D721Med (cell line): Measurements from ENCODE around the gene KRTAP12-2.

Experiments used
- DNase-seq: peaks from one replicate; pipeline ENCODE4 v3.0.0; 2011; ENCODE audit warnings: low spot score; ENCODE audit not compliant: insufficient read length
- FAIRE-seq: peaks from 2 replicates; lab custom pipeline; 2011; peaks lifted over from hg19 to GRCh38; lab: Jason Lieb, UNC
- TF ChIP-seq, protein P1 (sequence below): IDR thresholded peaks from 2 replicates; pipeline ENCODE4 v1.5.1; 2012; ENCODE audit warnings: mild to moderate bottlenecking, control low read depth; ENCODE audit not compliant: insufficient read depth; ENCODE audit errors: missing control alignments

The KRTAP12-2 gene

DNA sequence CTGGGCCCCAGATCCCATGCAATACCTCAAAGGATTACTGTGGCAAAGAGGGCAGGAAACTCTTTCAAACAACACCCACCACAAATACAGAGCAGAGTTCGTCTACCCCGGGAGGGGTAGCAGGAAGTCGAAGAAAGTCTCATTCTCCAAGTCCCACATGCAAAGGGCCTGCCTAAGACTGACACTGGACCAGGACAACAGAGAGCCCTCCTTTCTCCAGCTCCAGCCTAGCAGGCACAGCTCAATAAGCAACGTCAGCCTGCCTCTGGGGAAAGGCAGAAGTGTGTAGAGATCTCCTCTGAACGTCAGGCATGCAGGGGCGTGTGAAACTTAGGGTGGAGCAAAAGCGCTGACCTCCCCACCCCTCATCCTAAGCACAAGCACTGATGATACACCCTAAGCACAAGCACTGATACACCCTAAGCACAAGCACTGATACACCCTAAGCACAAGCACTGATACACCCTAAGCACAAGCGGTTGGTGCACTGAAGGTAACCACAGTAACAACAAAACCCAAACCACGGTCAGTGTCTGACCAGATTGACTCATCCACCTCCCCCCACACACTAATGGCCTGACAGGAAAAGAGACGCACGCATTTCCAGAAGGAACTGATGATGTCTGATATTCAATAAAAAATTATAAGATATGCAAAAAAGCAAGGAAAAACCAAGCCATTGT, 7.7 kb downstream of the KRTAP12-2 start:
- TF ChIP-seq, protein P1, sequence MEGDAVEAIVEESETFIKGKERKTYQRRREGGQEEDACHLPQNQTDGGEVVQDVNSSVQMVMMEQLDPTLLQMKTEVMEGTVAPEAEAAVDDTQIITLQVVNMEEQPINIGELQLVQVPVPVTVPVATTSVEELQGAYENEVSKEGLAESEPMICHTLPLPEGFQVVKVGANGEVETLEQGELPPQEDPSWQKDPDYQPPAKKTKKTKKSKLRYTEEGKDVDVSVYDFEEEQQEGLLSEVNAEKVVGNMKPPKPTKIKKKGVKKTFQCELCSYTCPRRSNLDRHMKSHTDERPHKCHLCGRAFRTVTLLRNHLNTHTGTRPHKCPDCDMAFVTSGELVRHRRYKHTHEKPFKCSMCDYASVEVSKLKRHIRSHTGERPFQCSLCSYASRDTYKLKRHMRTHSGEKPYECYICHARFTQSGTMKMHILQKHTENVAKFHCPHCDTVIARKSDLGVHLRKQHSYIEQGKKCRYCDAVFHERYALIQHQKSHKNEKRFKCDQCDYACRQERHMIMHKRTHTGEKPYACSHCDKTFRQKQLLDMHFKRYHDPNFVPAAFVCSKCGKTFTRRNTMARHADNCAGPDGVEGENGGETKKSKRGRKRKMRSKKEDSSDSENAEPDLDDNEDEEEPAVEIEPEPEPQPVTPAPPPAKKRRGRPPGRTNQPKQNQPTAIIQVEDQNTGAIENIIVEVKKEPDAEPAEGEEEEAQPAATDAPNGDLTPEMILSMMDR, result no peak
- DNase-seq, result no peak
- FAIRE-seq, result no peak

DNA sequence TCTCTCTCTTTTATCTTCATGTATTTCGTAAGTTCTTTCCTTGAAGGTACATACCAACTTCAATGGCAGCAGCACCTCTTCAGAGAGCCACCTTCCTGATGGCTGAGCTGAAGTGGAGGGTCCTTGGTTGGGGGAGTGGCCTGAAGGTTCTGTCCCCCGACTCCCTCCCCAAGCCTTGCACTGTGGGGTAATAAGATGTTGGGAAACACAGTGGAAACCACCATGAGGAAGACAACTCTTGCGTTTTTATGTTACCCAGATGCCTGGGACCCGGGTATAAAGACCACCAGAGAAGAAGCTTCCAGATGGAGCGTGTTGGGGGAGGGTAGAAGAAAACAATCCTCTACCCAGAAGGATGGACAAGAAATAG, 8.2 kb downstream of the KRTAP12-2 start:
- TF ChIP-seq, protein P1, result no peak
- FAIRE-seq, result no peak
- DNase-seq, result no peak

DNA sequence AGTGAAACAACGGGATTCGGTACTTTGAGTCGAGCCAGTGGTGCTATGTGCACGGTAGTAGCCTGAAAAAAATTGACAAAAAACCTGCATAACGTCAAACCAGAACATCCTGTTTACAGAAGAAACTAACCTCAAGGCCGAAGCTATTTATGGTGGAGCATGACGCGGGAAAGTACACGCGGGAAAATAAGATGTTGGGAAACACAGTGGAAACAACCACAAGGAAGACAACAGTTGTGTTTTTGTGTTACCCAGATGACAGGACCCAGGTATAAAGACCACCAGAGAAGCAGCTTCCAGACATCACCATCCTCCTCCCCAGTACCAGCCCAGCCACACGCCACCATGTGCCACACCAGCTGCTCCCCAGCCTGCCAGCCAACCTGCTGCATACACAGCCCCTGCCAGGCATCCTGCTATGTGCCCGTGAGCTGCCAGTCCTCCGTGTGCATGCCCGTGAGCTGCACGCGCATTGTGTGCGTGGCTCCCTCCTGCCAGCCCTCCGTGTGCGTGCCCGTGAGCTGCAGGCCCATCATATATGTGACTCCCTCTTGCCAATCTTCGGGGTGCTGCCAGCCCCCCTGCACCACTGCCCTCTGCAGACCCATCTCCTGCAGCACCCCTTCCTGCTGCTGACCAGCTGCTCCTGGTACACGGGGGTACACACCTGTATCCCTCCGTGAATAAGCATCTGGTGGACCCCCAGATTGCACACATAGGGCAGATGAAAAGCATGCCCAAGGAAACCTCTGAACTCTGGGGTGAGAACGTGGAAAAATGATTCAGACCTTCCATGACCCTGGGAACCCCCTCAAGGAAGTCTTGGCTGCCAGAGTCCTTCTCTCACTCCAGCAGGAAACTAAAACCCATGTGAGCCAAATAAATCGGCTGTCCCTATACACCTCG, 8.8 kb downstream of the KRTAP12-2 start, which contains the start of gene KRTAP12-3:
Gene KRTAP12-3 (plus strand): TSS at position 298 of the 906 bp plus-strand sequence. CDS start 48 bp downstream, at position 346.
- FAIRE-seq (no peak), DNase-seq (no peak)
- TF ChIP-seq, protein P1, result no peak

DNA sequence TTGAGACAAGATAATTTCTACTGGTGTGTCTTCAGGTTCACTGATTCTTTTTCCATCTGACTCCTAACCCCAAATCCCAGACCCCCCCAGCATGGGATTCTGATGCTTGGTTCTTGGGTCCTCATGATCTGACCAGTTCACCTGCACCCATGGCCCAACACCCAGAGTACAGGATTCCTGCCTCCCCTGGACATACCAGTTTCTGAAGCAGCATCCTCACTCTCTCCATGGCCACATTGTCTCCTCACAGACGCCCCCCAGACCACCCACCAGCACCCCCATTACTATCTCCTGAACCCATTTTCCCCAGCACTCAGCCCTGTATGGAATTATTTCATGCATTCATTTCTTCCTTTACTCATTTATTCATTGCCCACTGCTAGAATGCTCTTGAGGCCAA, 9.9 kb downstream of the KRTAP12-2 start:
- no peak for DNase-seq
- TF ChIP-seq, protein P1, result no peak
- no peak for FAIRE-seq

DNA sequence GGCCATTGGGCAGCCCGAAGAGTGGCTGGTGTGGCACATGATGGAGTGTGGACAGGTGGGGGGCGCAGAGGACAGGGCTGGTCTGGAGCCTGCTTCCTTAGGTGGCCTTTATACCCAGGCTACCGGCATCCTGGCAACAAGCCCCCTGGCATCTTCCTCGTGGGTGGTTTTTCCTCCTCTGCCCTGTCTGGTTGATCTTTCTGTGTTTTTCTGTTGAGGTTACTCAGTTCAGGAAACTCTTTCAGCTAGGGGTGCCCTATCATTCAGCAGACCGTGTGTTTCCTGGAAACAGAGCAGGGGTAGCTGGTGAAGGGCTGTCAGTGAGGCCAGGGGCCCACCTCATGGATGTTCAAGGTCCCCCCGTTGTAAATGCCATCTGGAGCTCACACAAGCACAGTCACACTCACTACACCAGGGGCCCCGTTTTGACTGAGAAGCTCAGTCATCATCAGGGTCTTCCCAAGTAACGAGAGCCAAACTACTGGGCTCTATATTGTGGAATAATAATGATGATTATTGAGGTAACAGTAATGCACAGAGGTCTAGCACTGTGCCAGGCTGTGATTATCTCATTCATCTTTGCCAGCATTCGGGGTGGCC, 12.1 kb downstream of the KRTAP12-2 start, which contains the start of gene KRTAP12-4:
Gene KRTAP12-4 (minus strand): TSS at position 84 of the 600 bp plus-strand sequence. CDS start 45 bp downstream, at position 39.
- TF ChIP-seq, protein P1, result no peak
- no peak for DNase-seq
- no peak for FAIRE-seq

DNA sequence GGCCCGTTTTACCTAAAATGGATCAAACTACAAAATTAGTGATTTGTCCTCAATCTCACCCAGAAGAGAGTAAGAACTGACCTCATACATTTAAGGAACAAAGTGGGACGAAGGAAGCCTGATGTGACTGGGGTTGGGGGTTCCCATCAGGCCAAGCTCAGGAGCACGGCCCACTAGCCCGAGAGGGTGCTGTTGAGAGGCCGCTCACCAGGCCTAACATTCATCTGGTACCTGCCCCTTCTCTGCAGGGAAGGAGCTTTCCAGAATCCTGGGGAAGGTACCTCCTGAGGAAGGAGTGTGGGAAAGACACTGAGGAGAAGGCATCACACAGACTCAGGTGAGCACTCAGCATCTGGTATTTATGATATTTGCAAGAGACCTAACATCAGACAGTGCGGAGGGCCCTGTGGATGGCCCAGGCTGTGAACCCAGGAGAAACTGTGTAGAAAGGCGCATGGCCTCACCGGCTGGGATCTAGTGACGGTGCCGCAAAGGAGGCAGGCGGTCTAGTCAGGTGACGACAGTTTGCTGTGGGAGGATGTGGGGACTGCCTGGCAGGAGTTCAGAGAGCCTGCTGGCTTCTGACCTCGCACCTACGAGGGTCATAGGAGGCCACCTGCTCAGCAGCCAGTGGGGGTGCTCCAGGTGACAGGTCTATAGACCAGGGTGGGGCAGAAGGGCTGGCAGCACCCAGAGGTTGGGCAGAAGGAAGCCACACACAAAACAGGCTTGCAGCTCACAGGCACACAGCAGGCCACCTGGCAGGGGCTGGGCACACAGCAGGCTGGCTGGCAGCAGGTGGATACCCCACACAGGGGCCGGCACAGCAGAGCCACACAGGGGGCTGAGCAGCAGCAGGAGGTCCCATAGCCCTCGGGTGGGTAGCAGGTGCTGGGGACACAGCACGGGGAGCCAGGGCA, 12.8 kb downstream of the KRTAP12-2 start:
- TF ChIP-seq, protein P1, result no peak
- DNase-seq, result no peak
- FAIRE-seq, result no peak
